ENCODE measurements around the gene SELL. TPM values are rescaled to one million over a fixed set of nuclear protein-coding genes. Genes with fewer than 3 reads are reported as not detected.
A peak's percentile ranks its signal among the peaks of the same experiment; 100 is the strongest.

Gene SELL
- total and polyA plus RNA-seq, 10 of the 15 experiments (the other 5 are each of a cell fraction or from before 2014, with no cell fraction given): 31.8 to 66.0 (median 50.9) TPM

DNA sequence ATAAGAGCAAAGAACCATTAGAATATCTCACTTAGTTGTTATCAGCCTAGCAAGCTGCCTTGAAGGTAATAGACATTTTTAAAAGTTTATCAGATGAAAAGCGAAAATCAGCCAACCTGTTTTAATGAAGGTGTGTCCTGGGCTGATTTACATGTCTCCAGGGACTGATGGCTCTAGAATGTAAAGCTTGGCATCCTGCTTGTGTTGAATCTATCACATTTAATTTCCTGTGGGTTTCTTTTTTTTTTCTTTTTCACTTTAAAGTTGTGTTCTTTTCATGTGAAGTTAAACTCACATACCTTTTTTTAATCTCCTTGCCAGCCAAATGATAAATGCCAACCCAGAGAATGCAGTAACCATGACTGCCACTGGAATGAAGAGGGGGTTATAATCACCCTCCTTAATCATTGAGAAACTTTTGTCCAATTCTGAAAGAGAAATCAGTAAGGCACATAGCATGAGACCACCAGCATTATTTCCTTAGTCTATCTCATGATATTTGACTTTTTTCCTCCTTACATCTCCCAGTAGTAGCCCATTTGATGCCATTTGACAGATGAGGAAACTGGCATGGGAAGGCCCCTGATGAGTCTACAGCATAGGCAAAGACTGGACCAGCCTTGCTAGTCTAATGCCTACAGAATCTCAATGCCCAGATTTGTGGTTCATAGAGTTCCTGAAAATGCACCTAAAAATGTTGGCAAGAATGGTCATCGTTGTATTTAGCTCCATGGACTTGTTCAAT is 10.0 kb downstream of the SELL start:
- no TSS peak for BruUV-seq (replicated peaks)
- TF ChIP-seq NFXL1 (IDR thresholded peaks at IDR 0.05; ENCODE audit: borderline replicate concordance) (no peak), MEF2B (IDR thresholded peaks at IDR 0.05; ENCODE audit: partially characterized antibody, poor library complexity, severe bottlenecking) (peak; percentile 15)
- ATAC-seq: no peak
- in situ Hi-C loops (cut with MboI) (no loop called here), intact Hi-C loops (cut with micrococcal nuclease; ENCODE audit: unreplicated experiment) (loop anchor here (10.0 kb wide), 1 partner anchor 833 kb away; the partner anchor contains the start of gene GORAB)
- Histone ChIP-seq H3K36me3 (ENCODE audit: control insufficient read depth in 2 of 2, insufficient read depth in 2 of 2, low read length in 1 of 2) (peaks cover 0 to 2% of the 10 kb centered on the region in 2 experiments; a peak in 1 of 4 replicates), H3K9me3 (replicated peaks; ENCODE audit: control insufficient read depth, insufficient read depth, low read length) (no peaks in the 10 kb centered on the region), H2AFZ (ENCODE audit: control insufficient read depth, low read depth, low read length) (no peak overlapping the region), H4K20me1 (ENCODE audit: control insufficient read depth, insufficient read depth) (no peaks in the 10 kb centered on the region), H3K4me2 (ENCODE audit: control insufficient read depth, insufficient read depth) (no peak overlapping the region), H3K9ac (ENCODE audit: control insufficient read depth, insufficient read depth, low read length) (no peak overlapping the region), H3K4me1 (ENCODE audit: control insufficient read depth, insufficient read depth, low read length) (peaks cover 35% of the 10 kb centered on the region), H3K27me3 (replicated peaks in 1 of 2; ENCODE audit: control insufficient read depth in 2 of 2, insufficient read depth in 2 of 2, low read length in 1 of 2) (no peaks in the 10 kb centered on the region), H3K79me2 (ENCODE audit: control insufficient read depth, insufficient read depth, low read length) (no peaks in the 10 kb centered on the region), H3K27ac (ENCODE audit: control insufficient read depth, insufficient read depth) (no peak overlapping the region; the same call in 1 of the 2 replicates), H3K4me3 (no peak overlapping the region)
- no peak for FAIRE-seq
- RAD21 ChIA-PET (ENCODE audit: unreplicated experiment): interaction anchor here (1.4 to 2.5 kb wide), 5 partner anchors 8 to 115 kb away, joined by 4 to 9 read pairs (median 5); partner anchors contain the start of gene F5
- no peak for DNase-seq (ENCODE audit: low read depth, low spot score)
- SMC1A ChIA-PET (ENCODE audit: uncharacterized antibody, unreplicated experiment): interaction anchor here (0.6 to 4.1 kb wide), 8 partner anchors 8 to 137 kb away, joined by 3 to 21 read pairs (median 6); no protein-coding TSS in a partner anchor
- CTCF ChIA-PET: interaction anchor here (0.9 to 5.5 kb wide), 5 partner anchors 9 to 100 kb away, joined by 3 to 33 read pairs (median 7); partner anchors contain the start of gene SELL
- 21% methylated on average over 2 of the region's 2 CpGs for WGBS (ENCODE audit: insufficient coverage, insufficient replicate concordance, low lambda C conversion rate, missing lambda C conversion rate)
- POLR2A ChIA-PET: interaction anchor here (1.6 kb wide), 1 partner anchor 11 kb away, joined by 5 read pairs; no protein-coding TSS in a partner anchor

DNA sequence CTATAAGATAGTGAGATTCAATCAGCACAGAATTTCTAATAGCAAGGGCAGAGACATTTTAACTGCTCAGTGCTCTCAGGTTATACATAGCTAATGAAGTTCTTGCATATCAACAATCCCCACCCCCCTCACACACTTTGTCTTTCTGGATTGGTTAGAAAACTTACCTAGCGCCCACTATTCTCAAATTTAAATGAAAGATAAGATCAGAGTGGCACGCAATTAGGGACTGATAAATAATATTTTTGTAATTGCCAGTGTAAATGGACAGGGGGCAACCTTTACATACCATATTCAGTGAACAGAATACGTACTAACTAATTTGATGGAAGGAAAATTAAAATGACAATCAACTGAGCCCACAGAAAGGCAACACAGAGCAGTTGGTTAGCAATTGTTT is 11.7 kb downstream of the SELL start:
- H3K9me3 ChIP-seq (replicated peaks; ENCODE audit: control insufficient read depth, insufficient read depth, low read length): no peaks in the 10 kb centered on the region
- no peak for ATAC-seq
- DNase-seq (ENCODE audit: low read depth, low spot score): no peak
- no peak overlapping the region; the same call in 1 of the 2 replicates for H2AFZ ChIP-seq (ENCODE audit: control insufficient read depth, low read depth, low read length)
- no peak overlapping the region for H3K4me3 ChIP-seq
- POLR2A ChIA-PET: interaction anchor here (0.6 to 1.0 kb wide), 2 partner anchors 19 to 969 kb away, joined by 3 to 5 read pairs; no protein-coding TSS in a partner anchor
- no peak overlapping the region for H3K4me2 ChIP-seq (ENCODE audit: control insufficient read depth, insufficient read depth)
- no peak for FAIRE-seq
- intact Hi-C loops (cut with micrococcal nuclease; ENCODE audit: unreplicated experiment): loop anchor here (5.0 to 10.0 kb wide), 3 partner anchors 195 to 835 kb away; partner anchors contain the start of genes GORAB, KIFAP3 and SCYL3
- no peaks in the 10 kb centered on the region for H4K20me1 ChIP-seq (ENCODE audit: control insufficient read depth, insufficient read depth)
- H3K27ac ChIP-seq (ENCODE audit: control insufficient read depth, insufficient read depth): peak overlapping the region; percentile 38; the same call in 1 of the 2 replicates
- H3K27me3 ChIP-seq (replicated peaks in 1 of 2; ENCODE audit: control insufficient read depth in 2 of 2, insufficient read depth in 2 of 2, low read length in 1 of 2): no peaks in the 10 kb centered on the region
- WGBS (ENCODE audit: insufficient coverage, insufficient replicate concordance, low lambda C conversion rate, missing lambda C conversion rate): 100% methylated on average over 3 of the region's 3 CpGs
- in situ Hi-C loops (cut with MboI): no loop called here
- BruUV-seq (replicated peaks): no TSS peak
- H3K4me1 ChIP-seq (ENCODE audit: control insufficient read depth, insufficient read depth, low read length): peaks cover 40% of the 10 kb centered on the region
- no peaks in the 10 kb centered on the region for H3K79me2 ChIP-seq (ENCODE audit: control insufficient read depth, insufficient read depth, low read length)
- no peak for TF ChIP-seq WRNIP1 (IDR thresholded peaks at IDR 0.05; ENCODE audit: borderline replicate concordance, low read depth, low read length)
- SMC1A ChIA-PET (ENCODE audit: uncharacterized antibody, unreplicated experiment): interaction anchor here (0.7 to 4.1 kb wide), 7 partner anchors 8 to 945 kb away, joined by 3 to 21 read pairs (median 8); no protein-coding TSS in a partner anchor
- RAD21 ChIA-PET (ENCODE audit: unreplicated experiment): interaction anchor here (1.1 to 2.5 kb wide), 4 partner anchors 9 to 113 kb away, joined by 3 to 8 read pairs (median 5); partner anchors contain the start of gene F5
- no peak overlapping the region for H3K9ac ChIP-seq (ENCODE audit: control insufficient read depth, insufficient read depth, low read length)
- CTCF ChIA-PET: interaction anchor here (1.3 to 5.5 kb wide), 4 partner anchors 13 to 110 kb away, joined by 3 to 33 read pairs (median 6); no protein-coding TSS in a partner anchor
- peaks cover 0 to 2% of the 10 kb centered on the region in 2 experiments; a peak in 1 of 4 replicates for H3K36me3 ChIP-seq (ENCODE audit: control insufficient read depth in 2 of 2, insufficient read depth in 2 of 2, low read length in 1 of 2)

Measured in GM12878 (cell line).